Calu3 (cell line): ENCODE results near the gene UGT2B7. TPM values are rescaled to one million over a fixed set of nuclear protein-coding genes. Genes with fewer than 3 reads are reported as not detected.

Source experiments
- BruUV-seq: library from RNA; stranded (reverse); fragments of 400-500 nt; replicated peaks from 2 replicates; lab custom pipeline; 2021; lab: Mats Ljungman, UMichigan
- CTCF ChIA-PET: fragments of 300-600 bp; sonication (Branson Sonifier 250); formaldehyde crosslinking; loops from one replicate; lab custom pipeline; 2022; ENCODE audit warnings: antibody characterized with exemption; lab: Charles Lee
- DNase-seq: peaks from one replicate; pipeline ENCODE4 v3.0.0; 2022
- H3K27ac Mint-ChIP-seq: one replicate; pipeline ENCODE4 v1.8.0; 2022; ENCODE audit warnings: mixed read lengths; ENCODE audit not compliant: unreplicated experiment
- H3K27me3 Mint-ChIP-seq: one replicate; pipeline ENCODE4 v1.8.0; 2022; ENCODE audit warnings: mixed read lengths; ENCODE audit not compliant: unreplicated experiment
- H3K36me3 Mint-ChIP-seq: one replicate; pipeline ENCODE4 v1.8.0; 2022; ENCODE audit warnings: mild to moderate bottlenecking, moderate library complexity, mixed read lengths; ENCODE audit not compliant: insufficient read depth, unreplicated experiment
- H3K4me1 Mint-ChIP-seq: one replicate; pipeline ENCODE4 v1.8.0; 2022; ENCODE audit warnings: mild to moderate bottlenecking, low read depth, mixed read lengths; ENCODE audit not compliant: unreplicated experiment
- H3K4me3 Mint-ChIP-seq: one replicate; pipeline ENCODE4 v1.8.0; 2022; ENCODE audit warnings: mild to moderate bottlenecking, low read depth, moderate library complexity, mixed read lengths; ENCODE audit not compliant: unreplicated experiment
- H3K9me3 Mint-ChIP-seq: one replicate; pipeline ENCODE4 v1.8.0; 2022; ENCODE audit warnings: low read depth, mixed read lengths; ENCODE audit not compliant: unreplicated experiment
- CTCF ChIP-seq: fragments of 200-600 bp; IDR thresholded peaks from one replicate; pipeline ENCODE4 v1.8.0; 2022; ENCODE audit warnings: antibody characterized with exemption; ENCODE audit not compliant: unreplicated experiment
- intact Hi-C: fragments of 100-400 bp; cut with micrococcal nuclease; formaldehyde crosslinking; loops from one replicate; pipeline ENCODE4 v1.10.0; 2022; ENCODE audit not compliant: unreplicated experiment
- total RNA-seq: library from RNA; stranded (reverse); gene quantifications from 2 replicates; pipeline ENCODE4 v1.2.3, GENCODE V29; 2022

Gene UGT2B7
- total RNA-seq, 1 experiment from 2014 or later: 25.5 TPM

- Mint-ChIP-seq H3K27me3 (no peaks in the 10 kb centered on the region), H3K4me1 (peaks cover 19% of the 10 kb centered on the region), H3K27ac (no peak overlapping the region), H3K4me3 (no peak overlapping the region), H3K9me3 (no peaks in the 10 kb centered on the region), H3K36me3 (peaks cover 4% of the 10 kb centered on the region)
- intact Hi-C loops: no loop called here
- no peak for DNase-seq
- no TSS peak for BruUV-seq
- CTCF ChIA-PET: interaction anchor here (0.5 kb wide), 1 partner anchor 204 kb away, joined by 4 read pairs; no protein-coding TSS in a partner anchor
- TF ChIP-seq CTCF: no peak
Measured at GRCh38 chr4:69124941-69125340, 28.7 kb downstream of the UGT2B7 start.

- TF ChIP-seq CTCF: no peak
- Mint-ChIP-seq H3K9me3 (no peaks in the 10 kb centered on the region), H3K27ac (no peak overlapping the region), H3K4me3 (no peak overlapping the region), H3K36me3 (peaks cover 4% of the 10 kb centered on the region), H3K4me1 (peaks cover 13% of the 10 kb centered on the region), H3K27me3 (no peaks in the 10 kb centered on the region)
- CTCF ChIA-PET: no interaction called here
- intact Hi-C loops: no loop called here
- no TSS peak for BruUV-seq
- no peak for DNase-seq
Measured at GRCh38 chr4:69126024-69126423, 29.8 kb downstream of the UGT2B7 start.

GRCh38 chr4:69133993-69134392 is 37.7 kb downstream of the UGT2B7 start:
- H3K9me3 Mint-ChIP-seq: no peaks in the 10 kb centered on the region
- no peak overlapping the region for H3K4me3 Mint-ChIP-seq
- H3K27ac Mint-ChIP-seq: no peak overlapping the region
- DNase-seq: no peak
- H3K36me3 Mint-ChIP-seq: no peaks in the 10 kb centered on the region
- no TSS peak for BruUV-seq
- intact Hi-C loops: no loop called here
- CTCF ChIA-PET: no interaction called here
- H3K4me1 Mint-ChIP-seq: no peaks in the 10 kb centered on the region
- H3K27me3 Mint-ChIP-seq: no peaks in the 10 kb centered on the region
- TF ChIP-seq CTCF: no peak

GRCh38 chr4:69134471-69134870 is 38.2 kb downstream of the UGT2B7 start:
- CTCF ChIA-PET: no interaction called here

More at GRCh38 chr4:69134471-69134870, 38.2 kb downstream of the UGT2B7 start:
- TF ChIP-seq CTCF: no peak
- intact Hi-C loops: no loop called here
- Mint-ChIP-seq H3K27me3 (no peaks in the 10 kb centered on the region), H3K4me3 (no peak overlapping the region), H3K4me1 (no peaks in the 10 kb centered on the region), H3K9me3 (no peaks in the 10 kb centered on the region), H3K36me3 (no peaks in the 10 kb centered on the region), H3K27ac (no peak overlapping the region)
- DNase-seq: no peak
- no TSS peak for BruUV-seq
